ENCODE data around the gene FHIP1A. TPM values are rescaled to one million over a fixed set of nuclear protein-coding genes. Genes with fewer than 3 reads are reported as not detected.

FHIP1A gene
- total RNA-seq, 1 experiment from 2014 or later: 0.39 TPM

DNA sequence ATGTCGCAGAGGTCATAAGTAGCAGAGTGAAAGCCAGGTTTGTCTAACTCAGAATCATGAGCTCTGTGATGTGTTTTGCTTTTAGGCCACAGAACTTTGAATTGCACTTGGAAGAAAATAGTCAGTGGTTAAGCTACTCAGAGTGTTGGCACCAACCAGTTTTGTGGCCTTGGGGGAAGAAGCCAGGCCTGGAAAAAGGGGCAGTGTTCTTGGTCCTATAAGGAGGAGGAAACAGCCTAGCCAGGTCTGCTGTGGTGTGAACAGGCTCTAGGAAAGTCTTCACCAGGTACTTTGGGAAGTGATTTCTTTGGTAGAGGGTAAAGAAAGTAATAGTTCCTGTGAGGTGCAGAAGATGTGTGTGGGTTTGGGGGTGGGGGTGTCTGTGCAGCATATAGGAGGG, 49.2 kb downstream of the FHIP1A start:
- intact Hi-C loops (cut with micrococcal nuclease; ENCODE audit: unreplicated experiment): no loop called here
- CTCF ChIA-PET: no interaction called here

More for the DNA sequence above, 49.2 kb downstream of the FHIP1A start:
- no peaks in the 10 kb centered on the region for H3K9me3 ChIP-seq (ENCODE audit: control insufficient read depth, insufficient read depth, low read depth, low read length)
- in situ Hi-C loops (cut with HindIII; ENCODE audit: low pct_unique_long_range_greater_than_20kb, low sequenced_read_pairs): no loop called here
- no peaks in the 10 kb centered on the region; the same call in 1 of the 2 replicates for H3K27me3 ChIP-seq (ENCODE audit: control insufficient read depth, insufficient read depth, low read length)
- no TSS peak for BruUV-seq (replicated peaks)
- no peaks in the 10 kb centered on the region for H3K36me3 ChIP-seq (ENCODE audit: control insufficient read depth, insufficient read depth, low read length)
- DNase-seq (ENCODE audit: low read depth, low spot score): no peak
- H3K27ac ChIP-seq (ENCODE audit: low read length): no peak overlapping the region
- no peak for TF ChIP-seq SIN3A (IDR thresholded peaks at IDR 0.05; ENCODE audit: borderline replicate concordance, insufficient read depth, low read depth, low read length)
- TF ChIP-seq, protein P1, sequence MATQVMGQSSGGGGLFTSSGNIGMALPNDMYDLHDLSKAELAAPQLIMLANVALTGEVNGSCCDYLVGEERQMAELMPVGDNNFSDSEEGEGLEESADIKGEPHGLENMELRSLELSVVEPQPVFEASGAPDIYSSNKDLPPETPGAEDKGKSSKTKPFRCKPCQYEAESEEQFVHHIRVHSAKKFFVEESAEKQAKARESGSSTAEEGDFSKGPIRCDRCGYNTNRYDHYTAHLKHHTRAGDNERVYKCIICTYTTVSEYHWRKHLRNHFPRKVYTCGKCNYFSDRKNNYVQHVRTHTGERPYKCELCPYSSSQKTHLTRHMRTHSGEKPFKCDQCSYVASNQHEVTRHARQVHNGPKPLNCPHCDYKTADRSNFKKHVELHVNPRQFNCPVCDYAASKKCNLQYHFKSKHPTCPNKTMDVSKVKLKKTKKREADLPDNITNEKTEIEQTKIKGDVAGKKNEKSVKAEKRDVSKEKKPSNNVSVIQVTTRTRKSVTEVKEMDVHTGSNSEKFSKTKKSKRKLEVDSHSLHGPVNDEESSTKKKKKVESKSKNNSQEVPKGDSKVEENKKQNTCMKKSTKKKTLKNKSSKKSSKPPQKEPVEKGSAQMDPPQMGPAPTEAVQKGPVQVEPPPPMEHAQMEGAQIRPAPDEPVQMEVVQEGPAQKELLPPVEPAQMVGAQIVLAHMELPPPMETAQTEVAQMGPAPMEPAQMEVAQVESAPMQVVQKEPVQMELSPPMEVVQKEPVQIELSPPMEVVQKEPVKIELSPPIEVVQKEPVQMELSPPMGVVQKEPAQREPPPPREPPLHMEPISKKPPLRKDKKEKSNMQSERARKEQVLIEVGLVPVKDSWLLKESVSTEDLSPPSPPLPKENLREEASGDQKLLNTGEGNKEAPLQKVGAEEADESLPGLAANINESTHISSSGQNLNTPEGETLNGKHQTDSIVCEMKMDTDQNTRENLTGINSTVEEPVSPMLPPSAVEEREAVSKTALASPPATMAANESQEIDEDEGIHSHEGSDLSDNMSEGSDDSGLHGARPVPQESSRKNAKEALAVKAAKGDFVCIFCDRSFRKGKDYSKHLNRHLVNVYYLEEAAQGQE (IDR thresholded peaks at IDR 0.05; ENCODE audit: insufficient read depth in 1 of 2, low read depth in 2 of 2, low read length in 1 of 2): no peak
- no peak for TF ChIP-seq TCF7L2 (IDR thresholded peaks at IDR 0.05; ENCODE audit: low read depth, low read length)
- TF ChIP-seq, protein P2, sequence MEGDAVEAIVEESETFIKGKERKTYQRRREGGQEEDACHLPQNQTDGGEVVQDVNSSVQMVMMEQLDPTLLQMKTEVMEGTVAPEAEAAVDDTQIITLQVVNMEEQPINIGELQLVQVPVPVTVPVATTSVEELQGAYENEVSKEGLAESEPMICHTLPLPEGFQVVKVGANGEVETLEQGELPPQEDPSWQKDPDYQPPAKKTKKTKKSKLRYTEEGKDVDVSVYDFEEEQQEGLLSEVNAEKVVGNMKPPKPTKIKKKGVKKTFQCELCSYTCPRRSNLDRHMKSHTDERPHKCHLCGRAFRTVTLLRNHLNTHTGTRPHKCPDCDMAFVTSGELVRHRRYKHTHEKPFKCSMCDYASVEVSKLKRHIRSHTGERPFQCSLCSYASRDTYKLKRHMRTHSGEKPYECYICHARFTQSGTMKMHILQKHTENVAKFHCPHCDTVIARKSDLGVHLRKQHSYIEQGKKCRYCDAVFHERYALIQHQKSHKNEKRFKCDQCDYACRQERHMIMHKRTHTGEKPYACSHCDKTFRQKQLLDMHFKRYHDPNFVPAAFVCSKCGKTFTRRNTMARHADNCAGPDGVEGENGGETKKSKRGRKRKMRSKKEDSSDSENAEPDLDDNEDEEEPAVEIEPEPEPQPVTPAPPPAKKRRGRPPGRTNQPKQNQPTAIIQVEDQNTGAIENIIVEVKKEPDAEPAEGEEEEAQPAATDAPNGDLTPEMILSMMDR (IDR thresholded peaks at IDR 0.05): no peak
- TF ChIP-seq POLR2AphosphoS5 (IDR thresholded peaks at IDR 0.05; ENCODE audit: low read depth, low read length): no peak
- H3K4me3 ChIP-seq (ENCODE audit: low read depth in 2 of 2, low read length in 2 of 2): no peak overlapping the region
- ATAC-seq: no peak
- no peaks in the 10 kb centered on the region for H3K4me1 ChIP-seq (ENCODE audit: control insufficient read depth, insufficient read depth, low read length)
- POLR2A ChIA-PET: no interaction called here

Other genes starting within 250 kb of the FHIP1A start
- not detected for gene PRSS48, start 132.0 kb upstream of the FHIP1A start, total RNA-seq (2021; ENCODE audit: unreplicated experiment)
- 19.8 TPM for gene SH3D19, start 83.6 kb upstream of the FHIP1A start, total RNA-seq (2021; ENCODE audit: unreplicated experiment)

Data from Panc1 (cell line).